ENCODE measurements around the gene DAGLA. TPM values are rescaled to one million over a fixed set of nuclear protein-coding genes. Genes with fewer than 3 reads are reported as not detected.
"Not testable (repeated sequence)": the region's sequence is repeated elsewhere in the genome, so short reads cannot be mapped to it uniquely, and the experiment has no call there.

Gene DAGLA
- total and polyA plus RNA-seq, 2 donors (not counting 1 experiment from before 2014, with no cell fraction given) = 0.06 TPM; not detected in 1

GRCh38 chr11:61659413-61660196, 20.6 kb upstream of the DAGLA start:
- ChIA-PET POLR2A (no interaction called here), CTCF (interaction anchor here (0.8 kb wide), 1 partner anchor 22 kb away, joined by 3 read pairs; no protein-coding TSS in a partner anchor)
- H3K4me3 ChIP-seq (ENCODE audit: control extremely low read depth in 1 of 5, extremely low read depth in 1 of 5, insufficient read depth in 1 of 5, low read depth in 2 of 5, low read length in 4 of 5) = no peak overlapping the region
- no peak for DNase-seq
- TF ChIP-seq EZH2 (IDR thresholded peaks at IDR 0.05; ENCODE audit: borderline replicate concordance, insufficient read depth, low read depth, low read length, poor library complexity, severe bottlenecking) = no peak
- TF ChIP-seq, protein P1, sequence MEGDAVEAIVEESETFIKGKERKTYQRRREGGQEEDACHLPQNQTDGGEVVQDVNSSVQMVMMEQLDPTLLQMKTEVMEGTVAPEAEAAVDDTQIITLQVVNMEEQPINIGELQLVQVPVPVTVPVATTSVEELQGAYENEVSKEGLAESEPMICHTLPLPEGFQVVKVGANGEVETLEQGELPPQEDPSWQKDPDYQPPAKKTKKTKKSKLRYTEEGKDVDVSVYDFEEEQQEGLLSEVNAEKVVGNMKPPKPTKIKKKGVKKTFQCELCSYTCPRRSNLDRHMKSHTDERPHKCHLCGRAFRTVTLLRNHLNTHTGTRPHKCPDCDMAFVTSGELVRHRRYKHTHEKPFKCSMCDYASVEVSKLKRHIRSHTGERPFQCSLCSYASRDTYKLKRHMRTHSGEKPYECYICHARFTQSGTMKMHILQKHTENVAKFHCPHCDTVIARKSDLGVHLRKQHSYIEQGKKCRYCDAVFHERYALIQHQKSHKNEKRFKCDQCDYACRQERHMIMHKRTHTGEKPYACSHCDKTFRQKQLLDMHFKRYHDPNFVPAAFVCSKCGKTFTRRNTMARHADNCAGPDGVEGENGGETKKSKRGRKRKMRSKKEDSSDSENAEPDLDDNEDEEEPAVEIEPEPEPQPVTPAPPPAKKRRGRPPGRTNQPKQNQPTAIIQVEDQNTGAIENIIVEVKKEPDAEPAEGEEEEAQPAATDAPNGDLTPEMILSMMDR (IDR thresholded peaks at IDR 0.05) = no peak
- WGBS (ENCODE audit: insufficient coverage) = 92% methylated on average over 7 of the region's 8 CpGs
- no peak overlapping the region for H2AFZ ChIP-seq (ENCODE audit: insufficient read depth, low read depth, low read length, poor library complexity, severe bottlenecking)
- intact Hi-C loops (cut with micrococcal nuclease) = no loop called here
- no peak for ATAC-seq (ENCODE audit: low read depth)
- H3K27me3 ChIP-seq (replicated peaks in 1 of 4; ENCODE audit: control extremely low read depth in 1 of 4, control insufficient read depth in 3 of 4, insufficient read depth in 4 of 4, low read length in 3 of 4) = peaks cover 0 to under 1% (median 0%) of the 10 kb centered on the region in 4 experiments
- H3K27ac ChIP-seq (ENCODE audit: low read length in 2 of 2) = no peak overlapping the region
- no peaks in the 10 kb centered on the region for H3K36me3 ChIP-seq (replicated peaks in 1 of 2; ENCODE audit: control extremely low read depth in 1 of 2, control insufficient read depth in 1 of 2, extremely low read depth in 1 of 2, insufficient read depth in 2 of 2, low read length in 1 of 2)
- Mint-ChIP-seq H3K4me1 (no peaks in the 10 kb centered on the region), H3K27ac (no peak overlapping the region), H3K4me3 (no peak overlapping the region), H3K9me3 (ENCODE audit: insufficient read depth) (no peaks in the 10 kb centered on the region), H3K27me3 (peaks cover 16% of the 10 kb centered on the region)
- H3K4me1 ChIP-seq (ENCODE audit: control insufficient read depth in 2 of 2, insufficient read depth in 2 of 2, low read length in 2 of 2) = no peaks in the 10 kb centered on the region
- no peak overlapping the region for H3K4me2 ChIP-seq (replicated peaks; ENCODE audit: low read depth, low read length, poor library complexity, severe bottlenecking)
- H3K9ac ChIP-seq (ENCODE audit: low read length) = no peak overlapping the region
- no peaks in the 10 kb centered on the region for H3K9me3 ChIP-seq (ENCODE audit: control extremely low read depth in 1 of 3, control insufficient read depth in 2 of 3, insufficient read depth in 1 of 3, low read length in 2 of 3)
- no peaks in the 10 kb centered on the region for H4K20me1 ChIP-seq (ENCODE audit: control insufficient read depth, insufficient read depth, low read length, poor library complexity, severe bottlenecking)
- H3K79me2 ChIP-seq (ENCODE audit: control insufficient read depth, insufficient read depth, low read length) = no peaks in the 10 kb centered on the region

- H4K20me1 ChIP-seq (ENCODE audit: control insufficient read depth, insufficient read depth, low read length, poor library complexity, severe bottlenecking); H3K4me1 ChIP-seq (ENCODE audit: control insufficient read depth in 2 of 2, insufficient read depth in 2 of 2, low read length in 2 of 2); H3K4me1 Mint-ChIP-seq; H2AFZ ChIP-seq (ENCODE audit: insufficient read depth, low read depth, low read length, poor library complexity, severe bottlenecking); H3K4me3 ChIP-seq (ENCODE audit: control extremely low read depth in 1 of 5, extremely low read depth in 1 of 5, insufficient read depth in 1 of 5, low read depth in 2 of 5, low read length in 4 of 5); H3K27ac Mint-ChIP-seq; H3K27me3 ChIP-seq (replicated peaks in 1 of 4; ENCODE audit: control extremely low read depth in 1 of 4, control insufficient read depth in 3 of 4, insufficient read depth in 4 of 4, low read length in 3 of 4); H3K9me3 ChIP-seq (ENCODE audit: control extremely low read depth in 1 of 3, control insufficient read depth in 2 of 3, insufficient read depth in 1 of 3, low read length in 2 of 3); DNase-seq; H3K4me3 Mint-ChIP-seq; POLR2A ChIA-PET; intact Hi-C loops (cut with micrococcal nuclease); ATAC-seq (ENCODE audit: low read depth); H3K79me2 ChIP-seq (ENCODE audit: control insufficient read depth, insufficient read depth, low read length); H3K27ac ChIP-seq (ENCODE audit: low read length in 2 of 2); H3K9me3 Mint-ChIP-seq (ENCODE audit: insufficient read depth); H3K9ac ChIP-seq (ENCODE audit: low read length); CTCF ChIA-PET; H3K4me2 ChIP-seq (replicated peaks; ENCODE audit: low read depth, low read length, poor library complexity, severe bottlenecking); H3K36me3 ChIP-seq (replicated peaks in 1 of 2; ENCODE audit: control extremely low read depth in 1 of 2, control insufficient read depth in 1 of 2, extremely low read depth in 1 of 2, insufficient read depth in 2 of 2, low read length in 1 of 2): not testable (repeated sequence)
- peaks cover 13% of the 10 kb centered on the region for H3K27me3 Mint-ChIP-seq
- WGBS (ENCODE audit: insufficient coverage) = 77% methylated on average over 2 of the region's 4 CpGs
Measured at GRCh38 chr11:61660997-61661396, 19.2 kb upstream of the DAGLA start.
